Measurements from ENCODE around the gene CLRN2.
"Not testable (repeated sequence)": the region's sequence is repeated elsewhere in the genome, so short reads cannot be mapped to it uniquely, and the experiment has no call there.

Gene CLRN2

DNA sequence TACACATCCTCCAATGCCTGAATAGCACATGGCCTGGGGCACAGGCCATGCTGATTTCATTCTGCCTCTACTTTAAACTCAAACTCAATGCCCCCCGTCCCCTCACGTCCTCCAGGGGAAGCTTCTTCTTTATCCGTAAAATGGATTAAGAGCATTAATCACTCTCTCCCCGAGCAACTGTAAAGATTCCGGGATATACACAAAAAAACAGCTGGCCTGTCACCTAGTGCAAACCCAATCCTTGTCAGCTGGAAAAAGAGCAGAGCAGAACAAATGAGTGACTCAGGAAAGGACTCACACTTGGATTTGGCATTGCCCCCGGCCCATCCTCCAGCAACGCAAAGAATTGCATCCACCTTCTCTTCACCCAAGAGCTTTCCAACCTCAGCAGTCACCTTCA is 10.9 kb upstream of the CLRN2 start:
- no peak for DNase-seq (ENCODE audit: low read depth in 2 of 2)

DNA sequence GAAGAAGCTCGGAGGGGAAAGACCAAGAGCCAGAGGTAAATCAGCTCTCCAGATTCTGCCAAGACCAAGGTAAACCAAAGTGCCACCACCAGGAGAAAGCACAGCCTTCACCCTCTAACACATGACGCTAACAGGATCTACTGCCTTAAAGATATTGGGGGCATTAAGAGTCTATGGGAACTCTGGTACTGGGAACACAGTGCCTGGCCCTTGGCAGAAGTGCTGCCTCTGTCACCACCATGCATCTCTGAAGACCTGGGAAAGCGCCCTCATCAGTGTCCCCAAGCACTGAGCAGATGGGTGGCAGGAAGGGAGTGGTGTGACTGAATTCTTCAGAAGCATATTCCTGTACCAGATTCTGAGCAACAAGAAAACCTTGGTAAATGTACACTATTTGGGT is 4.4 kb upstream of the CLRN2 start:
- DNase-seq (ENCODE audit: low read depth in 2 of 2), result no peak

DNA sequence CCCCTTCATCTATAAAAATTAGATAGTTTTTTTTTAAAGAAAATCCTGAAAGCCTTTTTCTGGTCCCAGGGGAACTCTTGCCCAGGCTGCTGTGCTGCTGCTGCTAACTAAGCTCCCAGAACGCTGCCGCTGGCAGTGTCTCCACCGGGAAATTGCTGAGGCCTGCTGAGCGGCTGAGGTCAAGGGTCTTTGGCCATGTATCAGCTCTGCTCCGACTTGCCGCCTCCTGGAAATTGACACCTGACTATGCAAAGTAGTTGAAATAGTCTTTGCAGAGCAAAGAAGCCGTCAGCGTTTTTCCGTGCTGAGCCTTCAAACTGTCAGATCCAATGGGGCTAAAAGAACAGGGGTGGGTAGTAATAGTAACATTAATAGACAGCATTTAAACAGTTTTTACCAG is 3.9 kb upstream of the CLRN2 start:
- no peak for DNase-seq (ENCODE audit: low read depth in 2 of 2)

DNA sequence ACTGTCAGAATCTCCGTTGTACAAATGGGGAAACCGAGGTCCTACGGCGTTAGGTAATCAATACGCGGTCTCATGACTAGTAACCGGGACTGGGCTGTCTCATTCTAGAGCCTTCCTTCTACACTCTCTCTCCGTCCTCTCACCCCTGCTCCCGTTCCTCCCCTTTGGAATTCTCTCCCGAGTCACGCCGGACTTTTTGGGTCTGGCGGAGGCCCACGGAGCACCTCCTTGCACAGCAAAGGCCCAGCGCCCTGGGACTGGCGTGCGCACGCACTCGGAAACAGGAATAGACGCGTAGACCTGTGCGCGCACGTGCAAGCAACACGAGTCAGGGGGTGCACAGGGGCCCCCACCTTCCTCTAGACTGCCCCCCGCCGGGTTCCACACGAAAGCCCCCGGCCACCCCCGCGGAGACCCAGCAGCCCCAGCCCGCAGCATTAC is 3.4 kb upstream of the CLRN2 start:
- peak; percentile 35 to 49 for DNase-seq (ENCODE audit: low read depth in 2 of 2)

DNA sequence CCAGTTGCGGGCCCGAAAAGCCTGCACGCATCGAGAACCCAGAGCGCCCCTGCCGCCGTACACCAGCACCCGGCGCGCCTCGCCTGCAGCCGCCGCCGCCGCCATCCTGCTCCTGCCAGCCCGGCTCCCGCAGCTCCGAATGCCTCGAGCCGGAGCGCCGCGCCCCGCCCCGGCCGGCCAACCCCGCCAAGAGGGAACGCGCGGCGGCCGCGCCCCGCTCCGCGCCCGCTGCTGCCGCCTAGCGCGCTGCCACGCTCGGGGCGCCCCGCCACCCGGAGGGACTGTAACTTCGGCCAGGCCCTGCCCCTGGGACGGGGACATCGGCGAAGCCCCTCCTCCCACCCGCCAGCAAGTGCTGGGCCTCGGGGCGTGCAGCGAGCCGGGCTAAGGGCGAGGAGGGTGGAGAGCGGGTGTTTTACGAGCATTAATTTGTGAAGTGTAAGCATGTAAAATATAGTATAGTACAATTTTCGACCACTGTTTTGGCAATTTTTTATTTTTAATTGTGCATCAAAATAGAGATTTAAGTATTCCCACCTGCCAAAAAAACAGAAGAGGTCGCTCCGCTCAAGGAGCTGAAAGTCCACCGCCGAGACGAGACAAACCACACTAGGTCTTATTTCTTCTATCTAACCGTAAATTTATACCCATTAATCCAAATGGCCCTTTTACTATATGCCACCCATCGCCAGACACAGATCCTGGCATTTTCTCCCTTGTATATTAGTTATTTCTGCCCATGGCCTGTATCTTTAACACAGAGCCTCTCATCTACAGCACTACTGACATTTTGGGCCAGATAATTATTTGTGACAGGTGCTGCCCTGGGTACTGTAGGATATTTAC is 2.8 kb upstream of the CLRN2 start, which contains the start of gene QDPR:
Gene QDPR (minus strand): TSS at position 141 of the 846 bp plus-strand sequence. CDS start 36 bp downstream, at position 105.
- peak; percentile 70 for DNase-seq (ENCODE audit: low read depth in 2 of 2)

DNA sequence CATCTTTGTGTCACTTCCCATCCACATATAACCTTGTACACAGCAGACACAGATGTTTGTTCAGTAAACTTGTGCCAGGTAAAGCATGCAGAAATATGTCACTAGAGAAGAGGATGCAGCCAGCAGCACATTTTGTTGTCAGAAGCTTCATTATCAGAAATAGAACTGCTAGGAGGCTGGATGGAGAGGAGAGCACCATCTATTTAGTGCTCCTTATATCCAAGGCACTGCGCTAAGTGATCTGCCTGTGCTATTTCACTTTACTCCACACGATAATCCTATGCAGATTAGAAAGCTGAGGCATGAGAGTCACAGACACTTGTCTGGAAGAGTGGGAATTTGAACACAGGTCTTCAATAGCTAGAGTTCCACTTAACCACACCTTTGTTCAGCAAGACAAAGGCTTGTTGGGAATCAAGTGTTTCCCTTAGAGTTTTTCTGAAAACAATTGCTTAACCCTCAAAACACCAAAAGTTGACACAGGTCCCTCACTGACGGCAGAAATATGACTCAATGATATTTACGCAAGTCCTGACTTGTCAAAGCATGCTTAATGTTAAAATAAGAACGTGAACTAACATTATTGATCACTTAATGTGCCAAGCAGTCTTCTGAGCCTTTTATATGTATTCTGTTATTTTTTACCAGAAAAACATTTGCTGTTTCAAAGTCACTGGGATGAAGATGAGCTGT is 1.8 kb upstream of the CLRN2 start:
- DNase-seq (ENCODE audit: low read depth in 2 of 2), result no peak

DNA sequence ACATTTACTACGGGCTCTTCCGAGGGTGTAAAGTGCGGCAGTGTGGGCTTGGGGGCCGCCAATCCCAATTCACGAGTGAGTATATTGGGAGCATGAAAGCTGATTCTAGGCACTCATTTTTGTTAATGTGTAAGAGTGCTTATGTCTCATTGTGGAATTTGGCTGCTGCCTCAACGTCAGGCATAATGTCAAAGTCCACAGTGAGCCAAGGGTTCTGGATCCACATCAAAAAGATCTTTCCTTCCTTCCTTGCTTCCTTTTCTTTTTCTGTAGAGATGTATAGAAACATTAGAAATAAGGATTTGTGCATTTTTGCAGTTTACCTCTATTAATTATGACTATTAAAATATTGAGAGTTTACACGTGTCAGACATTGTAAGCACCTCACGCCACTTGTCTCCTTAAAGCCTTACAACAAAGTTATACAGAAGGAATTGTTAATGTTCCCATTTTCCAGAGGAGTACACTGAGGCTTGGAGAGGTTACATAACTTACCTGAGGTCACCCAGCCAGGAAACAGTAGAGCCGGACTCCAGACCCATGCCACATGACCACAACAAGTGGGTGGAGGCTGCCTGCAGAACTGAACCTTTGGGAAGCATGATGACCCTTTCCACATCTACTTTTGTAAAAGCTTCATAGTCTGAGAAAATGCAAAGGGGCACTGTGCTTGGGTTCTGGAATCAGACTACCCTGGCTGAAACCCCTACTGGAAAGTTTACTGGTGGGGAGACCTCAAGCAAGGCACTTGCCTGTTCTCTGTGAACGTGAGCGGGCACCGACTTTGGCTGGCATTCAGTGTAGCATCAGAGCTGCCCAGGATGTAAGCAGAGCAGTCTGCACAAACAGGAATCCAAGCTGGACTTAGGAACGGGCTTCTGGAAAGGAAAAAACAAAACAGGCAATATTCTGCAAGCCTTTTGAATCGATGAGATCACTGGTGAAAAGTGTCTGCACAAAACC is 761 bp downstream of the CLRN2 start:
- DNase-seq (ENCODE audit: low read depth in 2 of 2), result no peak

DNA sequence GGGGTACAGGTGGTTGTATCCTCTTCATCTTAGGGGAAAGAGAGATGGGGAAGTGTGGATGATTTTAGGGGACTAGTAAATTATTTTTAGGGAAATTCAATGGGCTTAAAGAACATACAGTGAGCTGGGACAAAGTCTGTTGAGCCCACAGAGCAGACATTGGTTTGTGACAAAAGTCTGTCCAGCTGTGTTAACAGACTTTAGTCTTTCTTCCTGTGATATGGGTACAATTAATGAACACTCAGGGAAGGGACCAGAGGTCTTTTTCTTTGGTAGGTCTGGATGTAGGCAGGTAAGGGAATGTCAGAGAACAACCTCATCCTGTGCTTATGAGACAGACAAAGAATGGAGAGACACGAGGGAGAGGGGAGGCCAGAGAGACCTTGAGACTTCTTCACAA is 2.0 kb downstream of the CLRN2 start:
- no peak for DNase-seq (ENCODE audit: low read depth in 2 of 2)

DNA sequence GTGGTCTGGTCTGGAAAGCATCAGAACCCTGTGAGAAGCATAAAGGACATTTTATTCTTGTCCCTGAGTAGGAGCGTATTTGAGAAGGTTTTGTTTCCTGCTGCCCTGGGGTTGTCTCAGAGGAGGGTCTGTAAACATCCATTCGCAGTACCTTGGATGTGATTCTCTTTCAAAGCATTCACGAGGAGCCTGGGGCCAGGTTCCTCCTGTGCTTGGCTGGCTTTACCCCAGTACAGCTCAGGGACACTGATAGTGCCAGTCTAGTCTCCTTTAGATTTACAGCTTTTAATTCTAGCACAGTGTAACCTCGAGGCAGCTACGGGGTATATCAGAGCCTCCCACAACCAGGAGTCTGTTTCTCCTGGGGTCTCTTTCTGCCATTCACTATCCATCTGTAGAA is 2.7 kb downstream of the CLRN2 start:
- no peak for DNase-seq (ENCODE audit: low read depth in 2 of 2)

DNA sequence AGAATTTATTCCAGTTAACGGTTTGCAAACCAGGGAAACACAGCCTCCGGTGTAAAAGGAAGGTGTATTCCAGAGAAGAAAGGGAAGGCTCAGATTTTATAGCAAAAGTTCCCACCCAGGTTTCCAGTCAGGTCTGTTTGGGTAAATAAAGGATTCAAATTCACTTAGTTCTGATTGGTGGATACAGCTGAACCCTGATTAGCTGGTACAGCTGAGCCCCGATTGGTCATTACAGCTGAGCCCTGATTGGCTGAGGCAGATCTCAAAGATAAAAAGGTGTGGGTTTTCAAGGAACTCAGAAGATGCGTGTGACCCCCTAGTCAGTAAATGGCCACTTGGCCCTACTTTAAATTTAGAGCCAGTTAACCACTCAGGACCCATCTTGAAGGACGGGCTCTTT is 6.6 kb downstream of the CLRN2 start:
- DNase-seq (ENCODE audit: low read depth in 2 of 2), result no peak

DNA sequence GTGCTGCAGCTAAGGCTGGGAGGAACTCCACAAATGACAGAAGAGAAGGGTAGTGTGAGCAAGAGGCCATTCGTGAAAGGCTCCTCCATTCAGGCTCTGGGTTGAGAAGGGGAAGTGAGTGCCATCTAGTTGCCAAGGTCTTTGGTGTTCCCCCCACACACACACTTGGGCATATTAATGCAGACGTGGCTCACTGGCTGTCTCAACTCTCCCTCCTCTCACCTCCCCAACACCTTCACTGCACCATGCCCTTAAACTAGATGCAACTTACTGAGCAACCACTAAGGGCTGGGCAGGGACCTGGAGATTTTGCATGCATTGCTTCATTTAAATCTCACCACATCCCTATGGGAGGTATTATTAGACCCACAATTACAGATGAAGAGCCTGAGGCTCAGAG is 8.7 kb downstream of the CLRN2 start:
- no peak for DNase-seq (ENCODE audit: low read depth in 2 of 2)

DNA sequence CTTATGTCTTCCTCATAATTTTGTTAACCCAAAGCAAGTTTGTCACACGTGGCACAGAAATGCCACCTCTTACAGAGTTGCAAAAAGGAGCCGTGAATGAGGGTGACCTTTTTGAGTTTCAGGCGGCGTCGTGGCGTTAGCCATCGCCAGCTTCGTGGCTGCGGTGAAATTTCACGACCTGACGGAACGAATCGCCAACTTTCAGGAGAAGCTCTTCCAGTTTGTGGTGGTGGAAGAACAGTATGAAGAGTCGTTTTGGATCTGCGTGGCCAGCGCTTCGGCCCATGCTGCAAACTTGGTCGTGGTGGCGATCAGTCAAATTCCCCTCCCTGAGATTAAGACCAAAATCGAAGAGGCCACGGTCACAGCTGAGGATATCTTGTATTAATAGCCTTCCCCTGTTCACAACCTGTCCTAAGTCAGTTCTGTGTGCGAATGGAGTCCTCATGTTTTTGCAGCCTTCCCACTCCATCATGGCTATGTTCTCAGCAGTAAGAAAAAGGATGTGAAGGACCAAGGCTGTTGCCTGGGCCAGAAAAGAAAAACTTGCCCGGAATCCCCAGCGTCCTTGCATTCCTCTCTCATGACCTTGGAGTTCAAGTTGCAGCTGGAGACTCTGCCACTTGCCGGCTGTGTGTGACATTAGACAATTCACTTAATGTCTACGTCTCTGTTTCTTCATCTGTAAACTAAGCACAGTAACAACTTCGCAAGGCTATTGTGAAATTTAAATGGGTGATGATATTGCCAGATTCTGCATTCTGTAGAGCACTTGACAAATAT is 11.9 kb downstream of the CLRN2 start:
- DNase-seq (ENCODE audit: low read depth in 2 of 2), result no peak

DNA sequence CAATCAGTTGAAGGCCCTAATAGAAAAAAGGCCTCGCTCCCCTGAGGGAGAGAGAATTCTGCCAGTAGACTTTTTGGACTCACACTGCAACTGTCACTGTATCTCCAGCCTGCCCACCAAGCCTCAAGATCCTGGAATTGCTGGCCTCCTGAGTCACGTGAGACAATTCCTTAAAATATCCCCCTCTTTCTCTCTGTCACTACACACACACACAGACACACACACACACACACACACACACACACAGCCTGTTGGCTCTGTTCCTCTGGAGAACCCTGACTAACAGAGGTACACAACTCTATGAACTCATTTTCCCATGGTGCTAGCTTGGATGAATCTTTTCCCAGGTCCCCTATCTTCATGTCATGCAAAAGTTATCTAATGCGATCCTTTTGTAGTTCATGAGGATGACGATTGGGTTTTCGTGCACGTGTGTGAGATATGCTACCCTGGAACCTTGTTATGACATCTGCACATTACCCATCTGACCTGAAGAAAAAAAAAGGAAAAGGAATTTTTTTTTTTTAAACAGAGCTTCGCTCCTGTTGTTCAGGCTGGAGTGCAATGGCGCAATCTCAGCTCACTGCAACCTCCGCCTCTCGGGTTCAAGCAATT is 13.7 kb downstream of the CLRN2 start:
- DNase-seq (ENCODE audit: low read depth in 2 of 2), result no peak

DNA sequence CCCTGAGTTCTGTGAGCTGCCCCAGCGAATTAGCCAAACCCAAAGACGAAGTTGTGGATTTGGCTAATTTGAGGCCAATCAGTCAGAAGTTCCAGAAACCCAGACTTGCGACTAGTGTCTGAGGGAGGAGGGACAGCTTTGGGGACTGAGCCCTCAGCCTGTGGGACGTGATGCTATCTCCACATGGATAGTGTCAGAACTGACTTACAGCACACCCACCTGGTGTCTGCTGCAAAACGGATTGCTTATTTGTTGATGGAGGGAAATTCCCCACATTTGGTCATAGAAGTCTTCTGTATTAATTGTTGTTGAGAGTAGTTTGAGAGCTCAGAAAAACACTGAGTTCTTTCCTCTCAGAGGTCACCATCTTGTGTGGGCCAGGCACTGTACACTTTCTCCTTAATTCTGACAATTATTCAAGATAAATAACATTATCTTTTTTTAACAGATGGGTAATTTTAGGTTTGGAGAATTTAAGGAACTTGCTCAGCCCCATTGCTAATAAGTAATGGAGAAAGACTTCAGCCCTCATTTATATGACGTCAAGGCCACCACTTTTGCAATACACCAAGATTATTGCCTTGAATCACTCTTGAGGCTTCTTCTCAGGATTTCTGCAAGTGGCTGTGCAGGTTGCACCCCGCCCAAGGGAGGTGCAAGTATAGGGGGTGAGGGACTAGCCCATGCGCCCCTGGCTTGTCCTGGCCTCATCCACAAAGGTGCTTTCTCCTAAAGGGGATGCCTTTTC is 16.7 kb downstream of the CLRN2 start:
- no peak for DNase-seq (ENCODE audit: low read depth in 2 of 2)

DNA sequence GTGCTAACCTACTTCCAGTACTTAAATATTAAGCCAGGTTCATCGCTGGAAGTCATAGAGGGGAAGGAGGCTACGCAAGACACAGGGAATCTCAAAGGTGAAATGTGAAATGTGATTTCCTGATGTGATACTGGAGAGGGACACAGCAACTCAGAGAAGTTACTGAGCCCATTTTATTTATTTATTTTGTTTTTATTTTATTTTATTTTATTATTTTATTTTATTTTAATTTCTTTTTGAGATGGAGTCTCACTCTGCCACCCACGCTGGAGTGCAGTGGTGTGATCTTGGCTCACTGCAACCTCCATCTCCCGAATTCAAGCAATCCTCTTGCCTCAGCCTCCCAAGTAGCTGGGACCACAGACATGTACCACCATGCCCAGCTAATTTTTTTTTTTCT is 19.7 kb downstream of the CLRN2 start:
- no peak for DNase-seq (ENCODE audit: low read depth in 2 of 2)

DNA sequence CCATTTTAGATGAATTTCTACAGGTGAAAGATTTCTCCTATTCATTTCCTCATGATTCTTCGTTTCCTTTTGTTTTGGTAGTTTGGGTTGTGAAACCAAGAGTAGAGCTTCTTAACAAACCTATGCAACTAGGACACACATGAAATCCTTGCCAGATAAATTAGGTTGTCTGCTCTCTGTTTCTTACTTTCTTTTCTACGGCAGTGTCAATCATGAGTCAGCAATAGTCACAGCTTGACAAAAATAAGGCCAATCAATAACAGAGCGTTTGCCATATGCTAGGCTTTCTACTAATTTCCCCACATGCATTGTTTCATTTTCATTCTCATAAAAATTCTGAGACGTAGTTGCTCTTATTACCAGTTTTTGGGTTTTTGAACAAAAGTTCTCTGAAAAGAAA is 20.3 kb downstream of the CLRN2 start:
- DNase-seq (ENCODE audit: low read depth in 2 of 2), result no peak

DNA sequence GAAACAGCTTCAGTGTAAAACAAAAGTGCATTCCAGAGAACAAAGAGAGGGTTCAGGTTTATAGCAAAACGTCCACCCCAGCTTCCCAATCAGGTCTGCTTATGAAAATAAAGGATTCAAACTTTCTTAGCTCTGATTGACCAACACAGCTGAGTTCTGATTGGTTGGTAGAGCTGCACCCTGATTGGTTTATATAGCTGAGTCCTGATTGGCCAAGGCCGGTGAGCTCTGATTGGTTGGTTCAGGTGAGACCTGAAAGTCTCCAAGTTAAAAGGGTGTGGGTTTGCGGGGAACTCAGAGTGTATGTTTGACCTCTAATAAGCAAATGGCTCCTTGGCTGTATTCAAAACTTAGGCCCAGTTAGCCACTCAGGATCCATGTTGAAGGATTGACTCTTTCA is 20.9 kb downstream of the CLRN2 start:
- no peak for DNase-seq (ENCODE audit: low read depth in 2 of 2)

DNA sequence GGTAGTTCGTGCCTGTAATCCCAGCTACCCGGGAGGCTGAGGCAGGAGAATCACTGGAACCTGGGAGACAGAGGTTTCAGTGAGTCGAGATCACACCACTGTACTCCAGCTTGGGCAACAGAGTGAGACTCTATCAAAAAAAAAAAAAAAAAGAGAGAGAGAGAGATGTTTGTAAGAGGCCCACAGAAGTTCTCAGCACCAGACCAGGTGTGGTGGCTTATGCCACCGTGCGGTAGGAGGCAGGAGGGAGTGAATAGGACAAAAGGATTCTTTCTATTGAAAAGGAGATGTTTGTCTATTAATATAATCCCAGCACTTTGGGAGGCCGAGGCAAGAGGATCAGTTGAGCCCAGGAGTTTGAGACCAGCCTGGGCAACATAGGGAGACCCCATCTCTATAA is 22.1 kb downstream of the CLRN2 start:
- not testable (repeated sequence) for DNase-seq (ENCODE audit: low read depth in 2 of 2)

DNA sequence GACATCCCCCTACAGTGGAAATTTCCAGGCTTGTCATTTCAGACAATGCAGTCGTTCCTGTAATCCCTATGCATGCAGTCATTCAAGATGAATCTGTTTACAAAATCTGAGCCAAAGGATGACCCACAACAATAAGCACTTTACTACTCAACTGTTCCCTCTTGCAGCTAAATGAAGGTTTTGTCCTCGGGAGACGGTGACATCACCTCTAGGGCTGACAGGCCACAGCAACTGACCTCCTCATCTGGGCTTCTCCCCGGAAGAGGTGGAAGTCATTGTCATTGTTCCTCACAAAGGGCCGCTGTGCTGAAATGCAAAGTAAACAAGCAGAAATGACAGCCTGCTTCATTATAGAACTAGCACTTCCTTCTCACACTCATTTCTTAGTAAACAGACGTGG is 29.2 kb downstream of the CLRN2 start:
- DNase-seq (ENCODE audit: low read depth in 2 of 2), result no peak

DNA sequence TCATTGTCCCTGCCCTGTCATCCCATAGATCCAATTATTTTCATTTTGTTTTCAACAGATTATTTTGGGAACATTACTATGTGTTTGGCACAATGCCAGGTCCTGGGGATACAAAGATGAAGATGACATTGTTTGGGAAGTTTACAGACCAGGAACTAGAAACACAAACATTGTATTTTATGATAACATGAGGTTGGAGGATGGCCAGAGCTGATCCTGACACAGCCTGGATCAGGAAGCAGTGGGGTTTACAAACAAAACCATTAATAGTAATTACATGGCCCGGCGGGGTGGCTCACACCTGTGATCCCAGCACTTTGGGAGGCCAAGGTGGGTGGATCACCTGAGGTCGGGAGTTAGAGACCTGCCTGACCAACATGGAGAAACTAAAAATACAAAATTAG is 29.9 kb downstream of the CLRN2 start:
- DNase-seq (ENCODE audit: low read depth in 2 of 2), result no peak

All from activated CD4-positive, alpha-beta T cell treated with anti-CD3 and anti-CD28 coated beads for 24 hours (primary cell).